Jurkat, Clone E6-1 (cell line): ENCODE results near the gene PLEKHH2.
"Not testable (repeated sequence)": the region's sequence is repeated elsewhere in the genome, so short reads cannot be mapped to it uniquely, and the experiment has no call there.

Experiments
- DNase-seq: peaks from one replicate; pipeline ENCODE4 v3.0.0-alpha.2; 2011; ENCODE audit warnings: low read depth, low spot score
- H3K4me3 ChIP-seq: 2 replicates; pipeline ENCODE4 v1.5.1; 2011; ENCODE audit warnings: mild to moderate bottlenecking, low read length, control low read depth, moderate library complexity

The PLEKHH2 gene

DNA sequence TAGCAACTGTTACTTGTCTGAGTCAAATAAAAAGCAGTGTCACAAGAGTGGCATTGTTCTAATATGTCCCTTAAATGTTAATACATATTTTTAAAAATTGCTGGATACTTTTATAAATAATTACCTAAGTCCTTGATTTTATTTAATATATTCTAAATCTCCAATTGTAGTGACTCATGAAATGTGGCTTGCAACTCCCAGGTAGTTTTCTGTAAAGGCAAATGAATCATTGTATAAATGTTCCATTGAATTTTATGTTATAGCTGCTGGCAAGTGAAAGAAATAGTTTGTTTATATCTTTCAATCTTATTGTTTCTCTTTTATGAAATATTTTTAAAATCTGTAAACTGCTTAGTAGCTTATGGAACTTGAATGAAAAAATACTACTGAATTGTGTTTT, 71.8 kb downstream of the PLEKHH2 start:
- no peak overlapping the region for H3K4me3 ChIP-seq
- no peak for DNase-seq

DNA sequence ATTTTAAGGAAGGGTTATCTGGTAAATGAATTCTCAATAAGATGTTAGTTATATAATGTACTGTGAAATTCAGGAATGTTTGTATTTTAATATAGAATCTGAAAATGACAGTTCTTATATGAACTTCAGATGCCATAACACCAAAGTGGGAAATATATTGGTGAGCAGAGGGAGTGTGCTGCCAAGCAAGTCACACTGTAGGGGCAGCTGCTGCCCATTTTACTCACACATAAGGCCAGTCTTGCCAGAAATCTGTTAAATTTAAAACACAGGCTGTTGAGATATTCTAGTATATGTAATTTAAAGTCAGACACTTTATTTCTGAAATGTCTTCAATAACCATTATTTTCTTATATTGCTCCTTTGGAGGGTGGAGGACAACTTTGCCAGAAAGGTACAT, 73.8 kb downstream of the PLEKHH2 start:
- H3K4me3 ChIP-seq: no peak overlapping the region
- DNase-seq: no peak

DNA sequence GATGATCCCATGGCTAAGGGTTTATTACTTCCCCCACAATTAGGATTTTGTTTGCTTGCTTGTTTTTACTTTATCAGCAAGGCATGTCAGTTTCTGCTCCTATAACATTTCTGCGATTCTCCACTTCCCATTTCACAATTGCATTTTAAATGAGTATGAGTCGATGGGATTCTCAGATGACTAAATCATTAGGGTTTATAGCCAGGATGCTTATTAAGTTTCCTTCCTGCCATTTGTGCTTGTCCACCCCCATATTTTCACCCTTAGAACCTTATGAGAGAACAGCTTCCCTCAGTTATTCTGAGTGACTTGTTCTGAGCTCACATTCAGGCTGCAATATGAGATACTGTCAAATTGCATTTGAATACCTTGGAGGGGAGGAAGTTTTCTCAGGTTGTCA, 77.1 kb downstream of the PLEKHH2 start:
- H3K4me3 ChIP-seq: no peak overlapping the region
- no peak for DNase-seq

DNA sequence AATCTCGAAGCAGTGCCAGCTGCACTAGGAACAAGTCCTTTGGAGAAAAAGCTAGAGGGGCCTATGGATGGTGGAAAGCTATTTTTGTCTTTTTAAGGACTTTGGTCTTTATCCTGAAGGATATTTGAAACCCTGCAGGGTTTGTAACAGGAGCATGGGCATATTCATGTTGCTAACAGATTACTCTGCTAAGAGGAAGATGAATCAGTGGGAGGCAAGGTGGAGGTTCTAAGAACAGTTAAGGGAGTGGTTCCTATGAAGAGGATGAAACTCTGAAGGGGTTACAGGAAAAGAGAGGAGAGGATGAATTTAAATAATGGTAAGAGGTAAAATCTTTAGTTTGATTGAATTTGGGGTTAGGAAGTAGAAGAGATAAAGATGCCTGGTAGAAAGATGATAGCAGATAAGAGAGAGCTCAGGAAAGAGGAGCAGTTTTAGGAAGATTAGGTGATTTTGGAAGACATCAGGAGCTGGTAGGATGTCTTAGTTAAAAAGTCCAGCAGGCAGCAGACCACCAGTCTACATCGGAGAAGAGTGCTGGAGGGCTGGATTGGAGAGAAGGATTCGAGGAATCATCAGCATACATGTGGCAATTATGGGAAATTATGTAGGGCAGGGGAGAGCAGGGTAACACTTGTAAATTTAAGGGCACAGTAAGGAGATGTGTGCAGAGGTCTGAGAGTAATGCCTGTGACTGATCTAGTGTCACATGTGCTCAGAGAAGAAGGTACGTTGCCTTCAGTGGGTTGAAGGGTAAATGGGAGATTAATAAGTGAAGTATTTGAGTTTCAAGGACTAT, 78.4 kb downstream of the PLEKHH2 start:
- DNase-seq: no peak
- H3K4me3 ChIP-seq: no peak overlapping the region

DNA sequence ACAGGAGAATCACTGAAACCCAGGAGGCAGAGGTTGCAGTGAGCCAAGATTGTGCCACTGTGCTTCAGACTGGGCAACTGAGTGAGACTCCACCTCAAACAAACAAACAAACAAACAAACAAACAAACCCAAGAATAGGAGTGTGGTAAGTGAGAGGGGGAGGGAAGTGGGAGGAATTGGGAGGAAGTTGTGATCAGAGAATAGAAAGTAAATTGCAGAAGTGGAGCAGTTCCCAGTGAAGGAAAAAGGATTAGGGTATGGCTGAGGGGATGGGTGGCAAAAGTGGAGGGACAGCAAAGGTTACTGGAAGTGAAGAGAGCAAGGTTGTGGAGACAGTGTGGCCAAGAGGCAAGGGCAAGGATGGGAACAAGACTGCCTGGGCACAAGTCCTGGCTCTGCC, 80.3 kb downstream of the PLEKHH2 start:
- no peak overlapping the region for H3K4me3 ChIP-seq
- no peak for DNase-seq

DNA sequence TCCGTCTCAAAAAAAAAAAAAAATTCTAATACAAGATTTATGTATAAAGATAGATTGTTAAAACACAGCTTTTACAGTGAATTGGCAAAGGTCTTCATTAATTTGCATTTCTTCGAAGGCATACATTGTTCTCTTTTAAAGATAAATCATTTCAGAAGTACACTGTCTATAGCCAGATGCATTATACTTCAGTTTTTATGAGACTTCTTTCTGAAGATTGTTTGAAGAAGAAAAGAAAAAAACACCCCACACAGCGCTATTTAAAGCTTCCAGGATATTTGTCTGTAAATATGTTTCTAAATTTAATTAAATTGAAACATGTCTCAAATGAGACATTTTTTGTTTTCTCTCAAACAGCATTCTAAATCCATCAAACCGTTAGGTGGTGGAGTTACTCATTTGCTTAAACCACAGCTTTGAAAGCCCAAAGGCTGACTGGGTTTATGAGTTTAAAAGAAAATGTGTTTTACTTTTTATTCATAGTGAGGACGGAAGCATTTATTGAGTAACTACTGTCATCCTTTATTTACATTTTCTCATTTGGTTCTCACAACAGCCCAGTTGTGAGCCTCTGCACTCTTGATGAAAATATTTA, 81.6 kb downstream of the PLEKHH2 start:
- H3K4me3 ChIP-seq: no peak overlapping the region
- DNase-seq: no peak

DNA sequence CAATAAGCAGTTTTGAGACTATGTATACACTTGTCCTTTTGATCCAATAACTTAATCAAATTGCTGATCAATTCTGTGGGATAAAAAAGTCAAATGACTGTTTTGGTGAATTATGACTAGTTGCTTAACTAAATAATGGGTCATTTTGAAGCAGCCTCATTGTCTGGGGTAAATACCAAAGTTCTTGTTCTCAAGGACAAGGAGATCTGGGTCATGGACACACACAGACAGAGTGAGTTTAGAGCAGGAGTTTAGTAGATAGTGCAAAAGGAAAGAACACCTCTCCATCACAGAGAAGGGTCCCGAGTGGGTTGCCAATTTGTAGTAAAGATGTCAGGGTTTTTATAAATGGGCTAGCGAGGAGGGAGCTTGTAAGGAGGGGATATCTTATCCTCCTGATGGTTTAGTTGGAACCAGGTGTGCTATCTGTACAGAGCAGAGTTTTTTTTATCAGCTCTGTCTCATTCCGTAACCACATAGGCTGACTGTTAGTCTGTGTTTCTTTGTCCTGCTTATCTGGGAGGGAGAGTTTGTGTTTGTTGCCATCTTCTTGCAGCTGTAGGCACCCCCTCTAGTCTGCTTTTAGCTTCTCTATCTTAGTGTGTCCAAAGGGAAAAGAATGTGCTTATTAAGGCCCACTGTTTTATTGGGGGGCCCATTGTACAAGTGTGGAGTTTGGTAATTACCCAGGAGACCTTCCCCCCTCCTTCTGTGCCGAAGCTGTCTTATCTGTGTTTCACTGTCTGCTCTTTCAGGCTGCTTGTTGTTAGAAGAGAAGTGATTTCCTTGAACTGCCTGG, 87.9 kb downstream of the PLEKHH2 start:
- DNase-seq: peak; percentile 53
- 0 out of 2 replicates have a peak overlapping the region, but pooled peaks have one; percentile 7 for H3K4me3 ChIP-seq

DNA sequence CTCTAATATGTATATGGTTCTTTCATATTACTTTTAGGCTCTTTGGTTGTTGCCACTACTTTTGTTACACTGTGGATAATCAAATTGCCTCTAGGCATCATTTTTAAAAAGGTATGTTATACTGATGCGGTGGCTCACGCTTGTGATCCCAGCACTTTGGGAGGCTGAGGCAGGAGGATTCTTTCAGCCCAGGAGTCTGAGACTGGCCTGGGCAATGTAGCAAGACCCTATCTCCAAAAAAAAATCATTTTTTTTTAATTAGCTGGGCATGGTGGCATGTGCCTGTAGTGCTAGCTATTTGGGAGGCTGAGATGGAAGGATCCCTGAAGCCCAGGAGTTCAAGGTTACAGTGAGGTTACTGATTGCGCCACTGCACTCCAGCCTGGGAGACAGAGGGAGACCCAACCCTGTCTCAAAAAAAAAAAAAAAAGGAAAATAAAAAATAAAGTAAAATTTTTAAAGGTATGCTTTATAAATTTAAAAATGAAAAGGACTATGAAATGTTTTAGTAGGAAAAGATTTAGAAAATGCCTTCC, 88.7 kb downstream of the PLEKHH2 start:
- no peak for DNase-seq
- no peak overlapping the region for H3K4me3 ChIP-seq

DNA sequence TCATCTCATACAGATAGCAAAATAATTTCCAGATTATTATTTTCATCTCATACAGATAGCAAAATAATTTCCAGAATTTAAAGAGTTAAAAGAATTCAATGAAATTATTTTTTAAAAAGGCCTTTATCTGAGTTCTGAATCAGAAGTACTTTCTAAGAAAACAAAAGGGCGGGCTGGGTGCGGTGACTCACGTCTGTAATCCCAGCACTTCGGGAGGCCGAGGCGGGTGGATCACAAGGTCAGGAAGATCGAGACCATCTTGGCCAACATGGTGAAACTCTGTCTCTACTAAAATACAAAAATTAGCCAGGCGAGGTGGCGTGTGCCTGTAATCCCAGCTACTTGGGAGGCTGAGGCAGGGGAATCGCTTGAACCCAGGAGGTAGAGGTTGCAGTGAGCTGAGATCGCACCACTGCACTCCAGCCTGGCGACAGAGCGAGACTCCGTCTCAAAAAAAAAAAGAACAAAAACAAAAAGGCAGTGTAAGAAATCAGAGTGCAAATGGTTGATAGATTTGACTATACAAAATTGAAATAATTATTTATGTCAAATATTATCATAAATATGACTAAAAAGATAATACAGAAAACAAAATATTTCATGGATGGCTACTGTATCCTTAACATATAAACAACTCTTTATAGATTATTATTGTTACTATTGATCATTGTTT, 90.0 kb downstream of the PLEKHH2 start:
- not testable (repeated sequence) for H3K4me3 ChIP-seq, DNase-seq

DNA sequence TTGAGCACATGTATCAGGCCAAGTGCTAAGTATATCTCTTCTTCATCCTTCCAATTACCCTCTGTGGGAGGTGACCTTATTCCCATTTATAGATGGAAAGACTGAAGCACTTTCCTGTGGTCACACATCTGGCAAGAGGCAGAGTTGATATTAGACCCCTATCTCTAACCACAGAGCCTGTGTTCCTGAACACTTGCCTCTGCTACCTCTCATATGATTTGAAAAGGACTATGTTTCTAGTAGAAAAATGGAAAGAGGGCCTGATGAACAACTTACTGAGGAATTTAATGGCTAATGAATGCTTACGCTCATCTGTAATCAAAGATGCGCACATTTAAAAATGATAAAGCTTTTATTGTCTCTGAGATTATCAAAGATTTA, 90.6 kb downstream of the PLEKHH2 start:
- no peak overlapping the region for H3K4me3 ChIP-seq
- DNase-seq: peak; percentile 6

DNA sequence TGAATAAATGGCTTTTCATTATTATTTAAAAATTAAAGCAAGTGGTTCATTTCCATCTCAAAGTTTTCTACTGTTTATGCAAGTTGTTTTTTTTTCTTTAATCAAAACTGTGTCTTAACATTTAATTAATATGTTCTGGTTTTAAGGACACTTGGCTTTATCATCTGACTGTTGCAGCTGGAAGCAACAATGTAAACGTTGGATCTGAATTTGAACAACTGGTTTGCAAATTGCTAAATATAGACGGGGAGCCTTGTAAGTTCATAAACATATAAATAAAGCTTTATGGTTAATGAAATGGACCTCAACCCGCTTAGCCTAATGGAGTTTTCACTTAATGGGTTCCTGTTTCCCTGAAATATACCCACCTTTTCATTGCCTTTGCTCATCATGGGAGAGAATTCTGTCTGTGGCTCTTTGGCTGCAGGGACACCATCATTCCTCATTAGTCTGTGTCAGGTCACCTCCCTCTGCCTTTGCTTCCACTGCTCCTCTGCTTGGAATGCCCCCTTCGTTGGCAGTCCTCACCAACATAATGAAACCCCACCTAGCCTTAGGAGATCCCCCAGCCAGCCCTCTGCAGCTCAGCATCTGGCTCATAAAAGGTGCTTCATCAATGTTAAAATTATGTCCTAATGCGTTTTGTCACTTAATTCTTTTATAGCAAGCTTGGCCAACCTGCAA, 92.6 kb downstream of the PLEKHH2 start:
- H3K4me3 ChIP-seq: no peak overlapping the region
- no peak for DNase-seq

DNA sequence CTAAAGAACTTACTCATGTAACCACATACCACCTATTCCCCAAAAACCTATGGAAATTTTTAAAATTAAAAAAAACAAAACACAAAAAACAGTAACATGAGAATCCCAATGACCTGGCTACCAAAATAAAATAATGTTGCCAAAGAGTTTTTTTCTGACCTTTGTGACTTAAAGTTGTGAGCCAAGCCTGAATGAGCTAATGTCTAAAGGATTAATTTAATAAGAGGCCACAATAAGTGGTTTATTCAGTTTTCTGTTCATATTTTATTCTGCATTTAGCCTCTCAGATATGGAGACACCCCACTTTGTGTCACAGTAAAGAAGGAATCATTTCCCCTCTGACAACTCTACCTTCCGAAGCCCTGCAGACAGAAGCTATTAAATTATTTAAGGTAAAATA, 94.2 kb downstream of the PLEKHH2 start:
- no peak overlapping the region for H3K4me3 ChIP-seq

DNA sequence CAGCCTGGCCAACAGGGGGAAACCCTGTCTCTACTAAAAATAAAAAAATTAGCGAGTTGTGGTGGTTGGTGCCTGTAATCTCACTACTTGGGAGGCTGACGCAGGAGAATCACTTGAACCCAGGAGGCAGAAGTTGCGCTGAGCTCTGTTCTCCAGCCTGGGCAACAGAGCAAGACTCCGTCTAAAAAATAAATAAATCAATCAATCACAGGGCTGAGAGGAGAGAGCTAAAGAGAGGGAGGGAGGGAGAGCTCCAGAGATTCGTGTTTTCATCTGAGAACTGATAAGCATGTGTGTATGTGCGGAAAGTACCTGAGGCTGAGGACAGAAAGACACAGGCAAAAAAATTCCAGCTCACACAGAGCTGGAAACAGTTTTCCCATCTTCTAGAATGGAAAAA, 99.6 kb downstream of the PLEKHH2 start:
- no peak overlapping the region for H3K4me3 ChIP-seq
- no peak for DNase-seq

More for the DNA sequence above, 94.2 kb downstream of the PLEKHH2 start:
- DNase-seq: no peak

DNA sequence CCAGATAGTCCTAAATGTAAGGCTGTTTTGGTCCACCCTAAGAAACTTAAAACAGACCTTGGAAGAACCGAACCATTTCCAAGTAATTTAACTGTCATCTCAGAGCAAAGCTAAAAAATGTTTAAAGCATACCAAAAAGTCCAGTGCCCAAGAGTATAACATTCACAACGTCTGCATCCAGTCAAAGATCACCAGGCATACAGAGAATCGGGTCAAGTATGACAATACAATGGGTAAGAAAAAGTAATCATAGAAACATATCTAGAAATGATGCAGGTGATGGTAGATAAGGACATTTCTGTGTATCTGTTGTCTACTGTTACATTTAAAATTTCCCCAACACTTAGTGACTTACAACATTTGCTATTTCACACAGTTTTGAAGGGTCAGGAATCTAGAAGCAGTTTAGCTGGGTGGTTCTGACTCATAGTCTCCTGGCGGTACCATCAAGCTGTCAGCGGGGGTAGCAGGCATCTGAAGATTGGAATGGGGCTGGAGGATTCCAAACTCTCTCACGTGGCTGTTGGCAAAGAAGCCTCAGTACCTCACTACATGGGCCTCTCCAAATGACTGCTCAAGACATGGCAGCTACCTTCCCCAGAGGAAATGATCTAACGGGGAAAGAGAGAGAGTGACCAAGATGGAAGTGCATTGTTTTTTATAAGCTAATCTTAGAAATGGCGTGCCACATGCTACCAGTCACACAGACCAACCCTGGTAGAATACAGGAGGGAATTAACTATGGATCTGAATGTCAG, 100.2 kb downstream of the PLEKHH2 start:
- no peak for DNase-seq
- H3K4me3 ChIP-seq: no peak overlapping the region

DNA sequence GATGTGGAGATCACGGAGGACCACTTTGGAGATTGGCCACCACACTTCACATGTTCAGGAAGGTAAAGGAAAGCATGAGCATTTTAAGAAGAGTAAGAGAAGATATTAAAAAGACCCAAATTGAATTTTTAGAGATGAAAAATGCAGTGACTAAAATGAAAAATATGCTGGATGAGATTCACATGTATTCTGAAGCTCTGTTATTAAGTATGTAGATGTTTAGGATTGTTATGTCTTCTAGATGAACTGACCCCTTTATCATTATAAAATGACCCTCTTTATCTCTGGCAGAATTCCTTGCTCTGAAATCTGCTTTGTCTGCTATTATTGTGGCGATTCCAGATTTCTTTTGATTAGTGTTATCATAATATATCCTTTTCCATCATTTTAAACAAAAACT, 100.8 kb downstream of the PLEKHH2 start:
- no peak for DNase-seq
- H3K4me3 ChIP-seq: no peak overlapping the region

DNA sequence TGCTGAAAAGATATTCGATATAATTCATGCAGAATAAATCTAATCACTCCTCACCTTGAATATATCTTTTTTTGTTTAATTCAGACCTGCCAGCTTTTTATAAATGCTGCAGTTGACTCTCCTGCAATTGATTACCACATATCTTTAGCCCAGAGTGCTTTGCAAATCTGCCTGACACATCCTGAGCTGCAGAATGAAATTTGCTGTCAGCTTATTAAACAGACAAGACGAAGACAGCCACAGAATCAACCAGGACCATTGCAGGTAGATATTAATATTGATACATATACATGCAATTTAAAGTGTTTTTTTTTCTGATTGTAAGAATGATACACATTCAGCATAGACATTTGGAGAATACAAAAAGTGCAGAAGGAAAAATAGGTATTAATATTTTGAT, 101.2 kb downstream of the PLEKHH2 start:
- no peak for DNase-seq

DNA sequence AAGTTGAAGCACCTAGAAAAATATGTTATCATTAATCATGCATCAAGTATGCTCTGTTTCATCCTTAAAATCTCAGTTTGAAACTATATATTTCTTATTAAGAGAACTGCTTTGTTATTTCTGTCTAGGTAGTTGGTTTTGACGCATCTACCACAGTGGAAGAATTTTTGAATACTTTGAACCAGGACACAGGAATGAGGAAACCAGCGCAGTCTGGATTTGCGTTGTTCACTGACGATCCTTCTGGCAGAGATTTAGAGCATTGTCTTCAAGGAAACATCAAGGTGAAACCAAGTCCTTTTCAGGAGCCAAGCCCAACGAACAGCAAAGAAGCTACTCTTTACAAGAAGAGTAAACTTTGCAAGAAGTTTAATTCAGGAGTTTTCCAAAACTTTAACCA, 106.6 kb downstream of the PLEKHH2 start:
- DNase-seq: no peak
- H3K4me3 ChIP-seq: no peak overlapping the region

More for the DNA sequence above, 101.2 kb downstream of the PLEKHH2 start:
- no peak overlapping the region for H3K4me3 ChIP-seq

DNA sequence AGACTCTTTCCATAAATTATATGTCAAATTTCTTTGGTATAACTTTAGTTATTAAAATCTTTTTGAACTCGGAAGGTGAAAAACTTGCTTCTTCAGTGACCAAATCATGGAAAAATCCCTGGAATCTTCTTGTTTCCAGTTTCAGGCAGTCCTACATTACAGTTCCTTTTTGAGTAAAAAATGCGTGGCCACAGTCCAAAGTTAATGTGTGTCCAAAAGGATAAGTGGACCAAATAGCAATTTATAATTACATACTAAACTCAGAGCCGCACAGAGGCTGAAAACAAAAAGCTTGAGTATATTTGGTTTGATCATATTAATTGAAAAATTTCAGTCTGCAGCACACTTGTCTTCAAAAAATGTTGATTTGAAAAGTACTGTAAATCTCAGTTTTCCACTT, 108.4 kb downstream of the PLEKHH2 start:
- no peak overlapping the region for H3K4me3 ChIP-seq
- DNase-seq: no peak
